ENCODE results near the gene GREB1L. TPM values are rescaled to one million over a fixed set of nuclear protein-coding genes. Genes with fewer than 3 reads are reported as not detected.

GREB1L gene
- total and polyA plus RNA-seq, 9 of the 15 experiments (the other 6 are each of a cell fraction or from before 2014, with no cell fraction given): 0.03 TPM; not detected in 8

- no peak overlapping the region for H2AFZ ChIP-seq (ENCODE audit: low read depth, low read length)
- H4K20me1 ChIP-seq (replicated peaks; ENCODE audit: control insufficient read depth, insufficient read depth, low read length): no peaks in the 10 kb centered on the region
- no peaks in the 10 kb centered on the region for H3K9me3 ChIP-seq (replicated peaks; ENCODE audit: control insufficient read depth, insufficient read depth, low read depth, low read length)
- no peak overlapping the region for H3K4me2 ChIP-seq (ENCODE audit: insufficient read depth, low read length)
- H3K27ac ChIP-seq (ENCODE audit: extremely low read depth, low read depth, low read length): no peak overlapping the region
- no peaks in the 10 kb centered on the region for H3K4me1 ChIP-seq (replicated peaks in 1 of 2; ENCODE audit: control insufficient read depth in 2 of 2, insufficient read depth in 2 of 2, low read length in 2 of 2)
- no peak overlapping the region for H3K4me3 ChIP-seq
- H3K36me3 ChIP-seq (ENCODE audit: control insufficient read depth, insufficient read depth, low read length): no peaks in the 10 kb centered on the region
- no TSS peak for BruUV-seq (replicated peaks)
- DNase-seq (ENCODE audit: extremely low read depth in 1 of 4, low spot score in 3 of 4): no peak
- H3K9ac ChIP-seq (ENCODE audit: insufficient read depth in 1 of 2, low read depth in 2 of 2, low read length in 2 of 2): no peak overlapping the region
- no peak for FAIRE-seq
- H3K79me2 ChIP-seq (ENCODE audit: control insufficient read depth, insufficient read depth, low read length): no peaks in the 10 kb centered on the region
- intact Hi-C loops (cut with micrococcal nuclease): no loop called here
- POLR2A ChIA-PET: no interaction called here
- in situ Hi-C loops (cut with MboI): no loop called here
- CTCF ChIA-PET (ENCODE audit: low intra/inter-chr PET ratio): no interaction called here
- no peaks in the 10 kb centered on the region for H3K9me1 ChIP-seq (ENCODE audit: control insufficient read depth, insufficient read depth, low read length)
- no peak for ATAC-seq
- WGBS (ENCODE audit: insufficient coverage, low coverage, missing lambda C conversion rate): 1% methylated on average over 4 of the region's 4 CpGs
- peaks cover under 1 to 2% of the 10 kb centered on the region in 2 experiments; a peak in 1 of 5 replicates for H3K27me3 ChIP-seq (ENCODE audit: control insufficient read depth in 2 of 2, insufficient read depth in 2 of 2, low read length in 2 of 2)
- no peak for TF ChIP-seq KLF10 (CRISPR knock-in tag; IDR thresholded peaks at IDR 0.05)
- TF ChIP-seq SMARCA5 (IDR thresholded peaks at IDR 0.05): no peak
- TF ChIP-seq CHD2 (IDR thresholded peaks at IDR 0.05; ENCODE audit: low read depth, low read length): no peak
- TF ChIP-seq TRIM28 (IDR thresholded peaks at IDR 0.05): no peak
- no peak for TF ChIP-seq SAFB2 (IDR thresholded peaks at IDR 0.05; ENCODE audit: borderline replicate concordance, low read depth, low read length, severe bottlenecking)
- no peak for TF ChIP-seq ZNF277 (CRISPR knock-in tag; IDR thresholded peaks at IDR 0.05; ENCODE audit: borderline replicate concordance)
- no peak for TF ChIP-seq ZNF592 (IDR thresholded peaks at IDR 0.05)
- no peak for TF ChIP-seq TFAM (CRISPR knock-in tag; conservative IDR thresholded peaks at IDR 0.05)
- no peak for TF ChIP-seq ZNF551 (CRISPR knock-in tag; IDR thresholded peaks at IDR 0.05)
- TF ChIP-seq LCOR (CRISPR knock-in tag; IDR thresholded peaks at IDR 0.05): no peak
- no peak for TF ChIP-seq HMG20B (CRISPR knock-in tag; IDR thresholded peaks at IDR 0.05)
- TF ChIP-seq ZNF384 (IDR thresholded peaks at IDR 0.05; ENCODE audit: low read depth, low read length): no peak
- no peak for TF ChIP-seq TCF15 (CRISPR knock-in tag; IDR thresholded peaks at IDR 0.05)
- TF ChIP-seq ZNF239 (CRISPR knock-in tag; IDR thresholded peaks at IDR 0.05): no peak
Measured at GRCh38 chr18:21468514-21469164, 226.6 kb downstream of the GREB1L start.
